Measurements from ENCODE around the gene NCKAP5L. TPM values are rescaled to one million over a fixed set of nuclear protein-coding genes. Genes with fewer than 3 reads are reported as not detected.

Gene NCKAP5L
- total RNA-seq, 3 donors from 2014 or later (not counting 1 experiment from before 2014, with no cell fraction given), result 16.7 to 19.3 (median 16.8) TPM

DNA sequence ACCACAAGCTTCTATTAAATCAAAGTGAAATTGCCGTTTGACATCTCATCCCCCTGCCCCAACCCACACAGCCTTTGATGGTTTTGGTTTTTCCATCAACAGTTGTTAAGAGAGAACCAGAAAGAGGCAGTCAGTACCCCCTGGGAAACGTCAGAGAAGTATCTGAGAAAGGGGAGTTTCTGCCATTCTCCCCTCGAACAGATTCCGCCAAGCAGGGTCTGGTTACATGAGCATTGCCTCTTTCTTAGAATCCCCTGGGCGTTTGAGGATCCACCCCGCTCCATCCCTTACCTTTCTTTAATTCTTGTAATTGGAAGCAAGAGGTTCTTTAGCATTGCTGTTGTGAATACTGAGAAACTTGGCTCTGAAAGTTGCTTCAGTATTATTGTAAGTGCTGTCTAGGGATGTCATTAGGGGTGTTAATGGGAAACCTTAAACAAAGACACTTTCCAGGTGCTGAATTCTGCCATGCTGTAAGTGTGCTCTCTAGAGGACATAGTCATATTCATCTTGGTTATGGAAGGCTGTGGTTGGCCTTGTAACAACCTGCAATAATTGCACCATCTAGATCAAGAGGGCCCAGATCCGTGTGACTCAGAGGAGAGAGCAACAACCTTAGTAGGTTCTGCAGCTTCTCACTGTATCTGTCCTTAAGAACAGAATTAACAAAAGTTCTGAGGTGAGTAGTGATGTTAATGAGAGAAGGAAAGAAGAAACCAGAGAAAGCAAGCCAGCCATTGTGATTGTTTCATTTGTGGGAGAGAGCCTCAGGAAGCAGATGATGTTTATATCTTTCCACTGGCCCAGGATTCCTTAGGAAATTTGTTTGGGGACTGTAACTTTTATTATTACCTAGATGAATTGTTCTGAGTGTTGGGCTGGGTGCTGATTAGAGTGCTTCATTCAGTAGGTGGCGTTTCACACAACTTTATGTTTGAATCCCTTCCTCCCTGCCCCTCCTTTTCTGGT lies 77.9 kb downstream of the NCKAP5L start:
- Mint-ChIP-seq H3K27me3 (ENCODE audit: low read depth in 2 of 2) (no peaks in the 10 kb centered on the region), H3K9me3 (no peaks in the 10 kb centered on the region), H3K27ac (peak overlapping the region; percentile 76 to 100), H3K36me3 (peaks cover 14% of the 10 kb centered on the region), H3K4me3 (peak overlapping the region; percentile 58), H3K4me1 (peaks cover 56 to 62% of the 10 kb centered on the region in 2 donors)
- Histone ChIP-seq H3K27ac (ENCODE audit: low read length) (peak overlapping the region; percentile 24), H3K4me1 (ENCODE audit: control insufficient read depth, insufficient read depth, low read length) (peaks cover 36% of the 10 kb centered on the region), H3K36me3 (ENCODE audit: control insufficient read depth, insufficient read depth, low read length) (peaks cover 33% of the 10 kb centered on the region), H3K4me3 (ENCODE audit: low read length) (no peak overlapping the region), H3K27me3 (ENCODE audit: control insufficient read depth, insufficient read depth, low read length) (no peaks in the 10 kb centered on the region), H3K9me3 (ENCODE audit: control insufficient read depth, insufficient read depth, low read length) (no peaks in the 10 kb centered on the region)
- ATAC-seq (peak; percentile 69 to 88 (median 75)), DNase-seq (peak in 1 of 2 donors; percentile 55)
- WGBS (ENCODE audit: insufficient coverage), result 27% methylated on average over 5 of the region's 8 CpGs
- TF ChIP-seq, protein P1, sequence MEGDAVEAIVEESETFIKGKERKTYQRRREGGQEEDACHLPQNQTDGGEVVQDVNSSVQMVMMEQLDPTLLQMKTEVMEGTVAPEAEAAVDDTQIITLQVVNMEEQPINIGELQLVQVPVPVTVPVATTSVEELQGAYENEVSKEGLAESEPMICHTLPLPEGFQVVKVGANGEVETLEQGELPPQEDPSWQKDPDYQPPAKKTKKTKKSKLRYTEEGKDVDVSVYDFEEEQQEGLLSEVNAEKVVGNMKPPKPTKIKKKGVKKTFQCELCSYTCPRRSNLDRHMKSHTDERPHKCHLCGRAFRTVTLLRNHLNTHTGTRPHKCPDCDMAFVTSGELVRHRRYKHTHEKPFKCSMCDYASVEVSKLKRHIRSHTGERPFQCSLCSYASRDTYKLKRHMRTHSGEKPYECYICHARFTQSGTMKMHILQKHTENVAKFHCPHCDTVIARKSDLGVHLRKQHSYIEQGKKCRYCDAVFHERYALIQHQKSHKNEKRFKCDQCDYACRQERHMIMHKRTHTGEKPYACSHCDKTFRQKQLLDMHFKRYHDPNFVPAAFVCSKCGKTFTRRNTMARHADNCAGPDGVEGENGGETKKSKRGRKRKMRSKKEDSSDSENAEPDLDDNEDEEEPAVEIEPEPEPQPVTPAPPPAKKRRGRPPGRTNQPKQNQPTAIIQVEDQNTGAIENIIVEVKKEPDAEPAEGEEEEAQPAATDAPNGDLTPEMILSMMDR (IDR thresholded peaks at IDR 0.05), result no peak
- intact Hi-C loops (cut with micrococcal nuclease), result no loop called here

DNA sequence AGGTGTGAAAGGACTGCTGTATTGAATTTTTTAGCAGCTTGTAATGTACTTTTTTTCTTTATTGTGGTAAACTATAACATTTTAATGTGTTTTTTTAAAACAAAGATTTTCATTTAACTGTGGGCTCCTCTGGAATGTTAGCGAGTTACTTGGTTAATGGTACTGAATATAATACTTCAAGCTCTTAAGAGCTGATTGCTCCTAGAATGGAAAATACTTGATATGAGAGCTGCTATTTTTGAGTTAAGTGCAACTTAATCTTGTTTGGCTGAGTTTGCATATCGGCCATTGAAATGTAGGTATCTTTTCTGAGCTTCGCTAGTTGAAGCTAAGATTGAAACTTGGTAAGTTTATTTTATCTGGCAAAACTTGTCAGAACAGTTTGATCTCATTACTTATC lies 79.4 kb downstream of the NCKAP5L start:
- intact Hi-C loops (cut with micrococcal nuclease), result no loop called here
- H3K4me1 ChIP-seq (ENCODE audit: control insufficient read depth, insufficient read depth, low read length), result peaks cover 41% of the 10 kb centered on the region
- 78% methylated on average over 3 of the region's 3 CpGs for WGBS (ENCODE audit: insufficient coverage)
- no peaks in the 10 kb centered on the region for H3K9me3 ChIP-seq (ENCODE audit: control insufficient read depth, insufficient read depth, low read length)
- TF ChIP-seq, protein P1 (IDR thresholded peaks at IDR 0.05), result no peak
- no peaks in the 10 kb centered on the region for H3K27me3 ChIP-seq (ENCODE audit: control insufficient read depth, insufficient read depth, low read length)
- H3K4me3 Mint-ChIP-seq, result peak overlapping the region; percentile 4
- H3K27me3 Mint-ChIP-seq (ENCODE audit: low read depth in 2 of 2), result no peaks in the 10 kb centered on the region
- H3K36me3 ChIP-seq (ENCODE audit: control insufficient read depth, insufficient read depth, low read length), result peaks cover 27% of the 10 kb centered on the region
- H3K4me1 Mint-ChIP-seq, result peaks cover 64 to 69% of the 10 kb centered on the region in 2 donors
- no peak overlapping the region for H3K27ac ChIP-seq (ENCODE audit: low read length)
- no peak overlapping the region for H3K4me3 ChIP-seq (ENCODE audit: low read length)
- no peak for ATAC-seq
- peaks cover 8% of the 10 kb centered on the region for H3K36me3 Mint-ChIP-seq
- H3K9me3 Mint-ChIP-seq, result no peaks in the 10 kb centered on the region
- no peak for DNase-seq
- H3K27ac Mint-ChIP-seq, result peak overlapping the region; percentile 76 to 100

DNA sequence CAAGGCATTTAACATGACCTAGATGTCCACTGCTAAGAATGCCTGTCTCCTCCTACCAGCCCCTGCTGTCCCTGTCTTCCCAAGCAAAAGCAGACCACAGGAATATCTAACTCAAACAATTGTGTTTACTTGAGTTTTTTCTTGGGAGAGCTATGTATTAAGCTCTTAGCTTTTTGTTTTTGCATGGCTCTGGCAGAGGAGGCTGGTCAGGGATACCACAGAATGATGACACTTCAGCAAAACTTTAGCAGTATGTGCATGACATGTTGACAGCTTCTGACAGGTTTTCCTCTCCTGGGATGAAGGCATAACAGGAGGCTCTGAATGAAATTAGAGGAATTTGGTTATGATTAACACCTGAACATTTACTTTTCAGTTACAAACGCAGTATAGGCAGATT lies 79.9 kb downstream of the NCKAP5L start:
- Histone ChIP-seq H3K27ac (ENCODE audit: low read length) (no peak overlapping the region), H3K36me3 (ENCODE audit: control insufficient read depth, insufficient read depth, low read length) (peaks cover 22% of the 10 kb centered on the region), H3K4me1 (ENCODE audit: control insufficient read depth, insufficient read depth, low read length) (peaks cover 44% of the 10 kb centered on the region), H3K9me3 (ENCODE audit: control insufficient read depth, insufficient read depth, low read length) (no peaks in the 10 kb centered on the region), H3K27me3 (ENCODE audit: control insufficient read depth, insufficient read depth, low read length) (no peaks in the 10 kb centered on the region), H3K4me3 (ENCODE audit: low read length) (no peak overlapping the region)
- intact Hi-C loops (cut with micrococcal nuclease), result no loop called here
- WGBS (ENCODE audit: insufficient coverage), result no CpG with 5 or more reads among the region's 1 CpG
- Mint-ChIP-seq H3K9me3 (no peaks in the 10 kb centered on the region), H3K36me3 (peaks cover 3% of the 10 kb centered on the region), H3K27ac (peak overlapping the region; percentile 76 to 100), H3K4me3 (no peak overlapping the region), H3K4me1 (peaks cover 64 to 70% of the 10 kb centered on the region in 2 donors), H3K27me3 (ENCODE audit: low read depth in 2 of 2) (no peaks in the 10 kb centered on the region)
- no peak for DNase-seq
- no peak for ATAC-seq
- TF ChIP-seq, protein P1 (IDR thresholded peaks at IDR 0.05), result no peak
